Activated T-helper 2 cell treated with anti-CD3 and anti-CD28 coated beads, Interferon-gamma antibody, Interleukin-2, Interleukin-4, amounts not matched to agents 10 μg/mL and 5 μg/mL and 100 μg/mL, durations not matched to agents 14 hours and 24 hours and 36 hours (primary cell): ENCODE results near the gene CTCFL. TPM values are rescaled to one million over a fixed set of nuclear protein-coding genes. Genes with fewer than 3 reads are reported as not detected.
"Not testable (repeated sequence)": the region's sequence is repeated elsewhere in the genome, so short reads cannot be mapped to it uniquely, and the experiment has no call there.

Source experiments
- DNase-seq: peaks from one replicate; pipeline ENCODE4 v3.0.0; 2021; ENCODE audit warnings: low spot score
- H3K27ac Mint-ChIP-seq: one replicate; pipeline ENCODE4 v1.8.0; 2021; ENCODE audit warnings: mixed read lengths
- H3K27me3 Mint-ChIP-seq: one replicate; pipeline ENCODE4 v1.8.0; 2021; ENCODE audit warnings: low read depth, mixed read lengths
- H3K36me3 Mint-ChIP-seq: one replicate; pipeline ENCODE4 v1.8.0; 2021; ENCODE audit warnings: low read depth, mixed read lengths
- H3K4me1 Mint-ChIP-seq: one replicate; pipeline ENCODE4 v1.8.0; 2021; ENCODE audit warnings: low read depth, mixed read lengths
- H3K4me3 Mint-ChIP-seq: one replicate; pipeline ENCODE4 v1.8.0; 2021; ENCODE audit warnings: low read depth, mild to moderate bottlenecking, moderate library complexity, mixed read lengths
- H3K9me3 Mint-ChIP-seq: one replicate; pipeline ENCODE4 v1.8.0; 2021; ENCODE audit warnings: mixed read lengths
- intact Hi-C: fragments of 100-400 bp; cut with micrococcal nuclease; formaldehyde crosslinking; loops from one replicate; pipeline ENCODE4 v1.15.1; 2023
- total RNA-seq: library from RNA; stranded (reverse); gene quantifications from 2 replicates; pipeline ENCODE4 v1.2.3, GENCODE V29; 2022

CTCFL gene
- total RNA-seq, 1 donor from 2014 or later: not detected

DNA sequence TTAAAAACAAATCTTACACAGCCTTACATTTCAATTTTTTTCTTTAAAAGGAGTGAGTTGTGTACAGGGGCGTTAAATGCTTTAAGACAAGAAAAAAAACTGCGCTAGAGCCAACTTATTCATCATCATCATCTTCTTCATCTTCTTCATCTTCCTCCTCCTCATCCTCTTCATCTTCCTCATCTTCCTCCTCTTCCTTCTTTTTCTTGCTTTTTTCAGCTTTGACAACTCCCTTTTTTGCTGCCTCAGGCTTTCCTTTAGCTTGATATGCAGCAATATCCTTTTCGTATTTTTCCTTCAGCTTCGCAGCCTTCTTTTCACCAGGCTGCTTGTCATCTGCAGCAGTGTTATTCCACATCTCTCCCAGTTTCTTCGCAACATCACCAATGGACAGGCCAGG, 36.7 kb downstream of the CTCFL start:
- intact Hi-C loops, DNase-seq, H3K36me3 Mint-ChIP-seq, H3K9me3 Mint-ChIP-seq, H3K27ac Mint-ChIP-seq, H3K4me1 Mint-ChIP-seq, H3K4me3 Mint-ChIP-seq: not testable (repeated sequence)
- H3K27me3 Mint-ChIP-seq: peaks cover 37% of the 10 kb centered on the region

DNA sequence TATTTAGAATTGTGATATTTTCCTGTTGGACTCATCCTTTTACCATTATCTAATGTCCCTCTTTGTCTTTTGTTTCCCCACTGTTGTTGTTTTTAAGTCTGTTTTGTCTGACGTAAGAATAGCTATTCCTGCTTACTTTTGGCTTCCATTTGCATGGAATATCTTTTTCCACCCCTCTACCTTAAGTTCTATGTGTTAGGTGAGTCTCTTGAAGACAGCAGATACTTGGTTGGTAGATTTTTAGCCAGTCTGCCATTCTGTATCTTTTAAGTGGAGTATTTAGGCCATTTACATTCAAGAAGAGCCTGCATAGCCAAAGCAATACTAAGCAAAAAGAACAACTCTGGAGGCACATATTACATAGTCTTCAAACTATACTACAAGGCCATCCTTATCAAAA, 39.2 kb downstream of the CTCFL start:
- no peak for DNase-seq
- H3K4me3 Mint-ChIP-seq: no peak overlapping the region
- no peaks in the 10 kb centered on the region for H3K36me3 Mint-ChIP-seq
- peaks cover 29% of the 10 kb centered on the region for H3K27me3 Mint-ChIP-seq
- H3K27ac Mint-ChIP-seq: no peak overlapping the region
- peaks cover 6% of the 10 kb centered on the region for H3K4me1 Mint-ChIP-seq
- intact Hi-C loops: no loop called here
- no peaks in the 10 kb centered on the region for H3K9me3 Mint-ChIP-seq

DNA sequence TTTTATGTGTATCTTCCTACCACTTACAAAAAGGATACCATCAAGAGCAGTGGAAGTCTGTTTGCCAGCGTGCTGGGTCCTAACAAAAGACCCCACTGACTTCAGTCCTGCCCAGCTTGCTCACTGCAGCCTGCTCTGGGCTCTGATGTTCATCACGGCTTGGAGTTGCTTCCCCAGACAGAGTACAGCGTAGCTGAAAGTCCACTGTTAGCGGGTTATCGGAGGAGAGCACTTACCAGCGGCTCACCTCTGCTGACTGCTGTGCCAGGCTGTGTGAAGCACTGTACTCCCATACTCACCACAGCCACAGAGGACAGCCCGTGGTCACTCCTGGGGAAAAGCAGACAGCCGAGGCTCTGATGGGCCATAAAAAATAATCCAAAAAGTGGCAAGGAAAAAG, 40.2 kb downstream of the CTCFL start:
- Mint-ChIP-seq H3K4me3 (no peak overlapping the region), H3K9me3 (no peaks in the 10 kb centered on the region), H3K4me1 (peaks cover 6% of the 10 kb centered on the region), H3K36me3 (no peaks in the 10 kb centered on the region), H3K27ac (no peak overlapping the region), H3K27me3 (peaks cover 29% of the 10 kb centered on the region)
- intact Hi-C loops: no loop called here
- no peak for DNase-seq

DNA sequence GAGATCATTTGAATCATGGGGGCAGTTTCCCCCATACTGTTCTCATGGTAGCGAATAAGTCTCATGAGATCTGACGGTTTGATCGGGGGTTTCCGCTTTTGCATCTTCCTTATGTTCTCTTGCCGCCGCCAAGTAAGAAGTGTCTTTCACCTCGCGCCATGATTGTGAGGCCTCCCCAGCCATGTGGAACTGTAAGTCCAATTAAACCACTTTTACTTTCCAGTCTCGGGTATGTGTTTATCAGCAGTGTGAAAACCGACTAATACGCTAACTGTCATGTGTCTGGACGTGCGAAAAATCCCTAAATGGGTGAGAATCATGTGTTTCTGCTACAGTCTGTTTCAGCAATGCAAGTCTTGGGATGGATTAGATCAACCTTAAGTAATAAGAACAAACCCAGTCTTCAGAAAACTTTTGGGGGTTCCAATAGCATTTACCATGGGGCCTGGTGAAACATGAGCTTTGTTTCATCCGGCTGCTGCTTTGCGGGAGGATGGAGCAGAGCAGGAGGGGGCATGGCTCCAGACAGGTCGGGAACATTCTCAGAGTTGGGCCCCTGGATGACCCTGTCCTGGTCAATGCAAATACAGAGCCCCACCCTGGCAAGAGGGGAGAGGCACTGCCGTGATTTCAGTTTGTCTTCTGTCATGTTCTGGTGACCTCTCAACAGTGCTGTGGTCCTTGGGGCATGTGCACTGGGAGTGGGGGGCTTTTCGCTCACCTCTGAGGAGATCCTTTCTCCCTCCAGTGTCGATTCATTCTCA, 41.5 kb downstream of the CTCFL start:
- Mint-ChIP-seq H3K36me3 (no peaks in the 10 kb centered on the region), H3K4me1 (peaks cover 6% of the 10 kb centered on the region), H3K4me3 (no peak overlapping the region), H3K9me3 (no peaks in the 10 kb centered on the region), H3K27me3 (peaks cover 25% of the 10 kb centered on the region), H3K27ac (no peak overlapping the region)
- DNase-seq: no peak
- intact Hi-C loops: no loop called here

DNA sequence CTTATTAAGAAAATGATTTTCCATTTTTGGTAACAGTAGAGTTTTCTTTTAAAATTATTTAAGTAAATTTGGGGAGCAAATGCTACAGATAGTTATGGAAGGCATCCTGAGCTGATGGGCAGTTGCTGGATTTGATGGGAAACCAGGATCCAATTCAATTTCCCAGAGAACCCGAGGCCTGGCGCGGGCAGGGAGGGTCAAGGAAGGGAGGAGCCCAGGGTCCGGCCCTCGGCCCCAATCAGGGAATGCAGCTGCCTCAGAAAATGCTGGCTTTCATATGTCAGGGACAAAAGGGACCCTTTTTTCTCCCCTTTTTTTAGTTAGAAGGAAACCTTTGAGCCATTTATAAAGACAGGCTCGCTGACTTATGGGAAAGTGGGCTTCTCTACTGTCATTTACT, 42.1 kb downstream of the CTCFL start:
- Mint-ChIP-seq H3K9me3 (no peaks in the 10 kb centered on the region), H3K27ac (no peak overlapping the region), H3K36me3 (no peaks in the 10 kb centered on the region), H3K4me3 (no peak overlapping the region), H3K27me3 (peaks cover 27% of the 10 kb centered on the region), H3K4me1 (peaks cover 6% of the 10 kb centered on the region)
- intact Hi-C loops: no loop called here
- DNase-seq: no peak

DNA sequence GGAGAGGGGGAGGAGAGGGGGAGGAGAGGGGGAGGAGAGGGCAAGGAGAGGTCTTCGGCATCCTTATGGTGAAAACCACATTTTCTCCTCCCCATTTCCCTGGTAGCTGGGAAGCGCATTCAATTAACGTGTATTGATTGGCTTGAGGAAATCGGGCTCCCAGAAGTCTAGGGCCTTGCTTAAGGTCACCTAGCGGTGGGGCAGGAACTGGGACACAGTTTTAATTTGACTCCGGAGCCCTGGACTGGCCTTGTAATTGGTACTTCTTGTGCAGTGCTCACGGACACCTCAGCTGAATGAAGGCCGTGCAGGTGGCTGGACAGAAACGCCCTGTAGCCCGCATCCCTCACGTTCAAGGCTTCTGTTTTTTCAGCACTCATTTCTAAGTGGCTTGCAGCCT, 42.8 kb downstream of the CTCFL start:
- intact Hi-C loops: no loop called here

DNA sequence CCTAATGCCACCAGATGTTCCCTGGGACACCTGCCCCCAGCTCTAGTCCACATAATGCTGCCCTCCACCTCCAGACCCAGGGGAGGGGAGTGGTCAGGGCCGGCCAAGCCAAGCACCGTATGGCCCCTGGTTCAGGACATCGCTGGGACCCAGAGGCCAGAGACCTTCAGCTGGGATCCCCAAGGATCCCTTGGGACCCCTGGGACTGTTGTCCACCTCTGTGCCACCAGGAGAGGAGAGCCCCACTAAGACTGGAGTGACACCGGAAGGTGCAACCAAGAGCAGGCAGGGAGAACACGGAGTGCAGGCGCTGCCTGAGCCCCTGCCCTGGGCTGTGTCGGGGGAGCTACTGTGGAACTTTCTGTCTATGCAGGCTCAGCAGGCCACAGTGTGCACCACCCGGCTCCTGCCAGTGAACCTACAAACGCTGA, 43.6 kb downstream of the CTCFL start:
- intact Hi-C loops: no loop called here
- Mint-ChIP-seq H3K27me3 (peaks cover 21% of the 10 kb centered on the region), H3K4me3 (no peak overlapping the region), H3K27ac (no peak overlapping the region), H3K9me3 (no peaks in the 10 kb centered on the region), H3K4me1 (peaks cover 6% of the 10 kb centered on the region), H3K36me3 (no peaks in the 10 kb centered on the region)
- no peak for DNase-seq

More for the DNA sequence above, 42.8 kb downstream of the CTCFL start:
- H3K4me1 Mint-ChIP-seq: peaks cover 6% of the 10 kb centered on the region
- no peak for DNase-seq
- no peak overlapping the region for H3K4me3 Mint-ChIP-seq
- no peak overlapping the region for H3K27ac Mint-ChIP-seq
- H3K27me3 Mint-ChIP-seq: peaks cover 27% of the 10 kb centered on the region
- no peaks in the 10 kb centered on the region for H3K36me3 Mint-ChIP-seq
- H3K9me3 Mint-ChIP-seq: no peaks in the 10 kb centered on the region

DNA sequence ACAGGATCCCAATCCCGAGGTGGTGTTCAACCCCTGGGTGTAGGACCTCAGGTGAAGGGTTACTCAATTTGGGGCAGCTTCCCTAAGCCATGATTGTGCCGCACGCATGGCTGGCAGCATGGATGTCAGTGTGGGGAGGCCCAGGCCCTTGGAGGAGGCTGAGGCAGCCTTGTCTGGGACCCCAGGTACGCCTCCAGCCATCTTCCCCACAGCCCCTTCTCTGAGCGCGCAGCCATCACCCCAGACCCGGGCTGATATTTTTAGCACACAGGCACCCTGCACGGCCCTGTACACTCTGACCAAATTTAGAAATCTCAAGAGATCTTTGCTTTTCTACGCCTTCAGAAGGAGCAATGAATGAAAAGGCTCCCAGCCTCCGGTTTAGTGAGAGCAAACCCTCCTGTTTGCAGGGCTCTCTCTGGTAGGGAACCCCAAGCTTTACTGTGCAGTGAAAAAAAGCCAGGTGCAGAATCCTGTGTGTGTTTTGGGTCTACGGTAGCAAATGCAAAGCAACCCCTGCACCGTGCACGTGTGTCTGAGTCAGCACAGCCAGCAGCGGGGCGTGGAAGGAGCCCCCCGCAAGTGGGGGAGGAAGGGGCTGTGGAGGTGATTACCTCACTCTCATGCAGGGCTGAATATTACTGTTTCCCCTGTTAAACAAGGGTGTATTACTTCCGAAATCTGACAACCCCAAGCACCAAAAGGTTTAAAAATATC, 44.3 kb downstream of the CTCFL start:
- Mint-ChIP-seq H3K27ac (no peak overlapping the region), H3K9me3 (no peaks in the 10 kb centered on the region), H3K27me3 (peaks cover 19% of the 10 kb centered on the region), H3K36me3 (no peaks in the 10 kb centered on the region), H3K4me1 (peaks cover 6% of the 10 kb centered on the region), H3K4me3 (no peak overlapping the region)
- no peak for DNase-seq
- intact Hi-C loops: no loop called here

DNA sequence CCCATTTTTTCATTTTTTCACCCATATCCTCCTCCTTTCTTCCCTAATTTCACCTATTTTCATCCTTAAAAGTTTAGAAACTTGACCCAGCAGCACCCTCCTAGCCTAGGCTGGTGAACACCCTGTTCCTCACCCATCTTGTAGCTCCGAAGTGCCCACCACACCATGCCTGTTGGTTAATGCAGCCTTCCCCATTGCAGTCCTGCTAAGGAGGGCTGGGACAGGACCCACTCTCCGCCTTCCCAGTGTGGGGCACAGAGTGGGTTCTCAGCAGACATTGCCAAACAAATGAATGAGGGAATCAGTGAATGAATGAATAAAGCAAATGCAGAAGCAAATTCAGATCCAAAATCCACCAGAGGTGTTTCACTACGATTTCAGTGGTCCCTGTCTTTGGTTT, 45.7 kb downstream of the CTCFL start:
- Mint-ChIP-seq H3K4me1 (peaks cover 6% of the 10 kb centered on the region), H3K36me3 (no peaks in the 10 kb centered on the region), H3K4me3 (no peak overlapping the region), H3K27me3 (peaks cover 16% of the 10 kb centered on the region), H3K27ac (no peak overlapping the region), H3K9me3 (no peaks in the 10 kb centered on the region)
- no peak for DNase-seq
- intact Hi-C loops: no loop called here

DNA sequence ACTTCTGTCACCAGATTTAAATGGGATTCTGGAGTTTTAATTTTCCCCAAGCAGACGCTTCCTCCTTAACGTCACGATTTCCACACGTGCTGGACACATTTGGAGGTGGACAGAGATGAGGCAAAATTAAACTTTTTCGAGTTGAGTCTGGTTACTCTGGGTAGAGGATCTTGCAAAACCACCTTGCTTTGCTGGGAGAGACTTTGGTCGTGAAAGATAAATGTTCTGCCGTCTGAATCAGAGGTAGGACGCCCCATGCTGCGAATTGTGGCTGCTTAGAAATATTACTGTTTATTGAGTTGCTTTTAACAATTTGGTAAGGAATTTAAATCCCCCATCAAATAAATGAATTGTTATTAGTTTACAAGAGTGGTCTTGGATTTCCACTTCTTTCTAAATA, 46.8 kb downstream of the CTCFL start:
- Mint-ChIP-seq H3K36me3 (no peaks in the 10 kb centered on the region), H3K4me3 (no peak overlapping the region), H3K27me3 (peaks cover 13% of the 10 kb centered on the region), H3K4me1 (peaks cover 11% of the 10 kb centered on the region), H3K27ac (no peak overlapping the region), H3K9me3 (no peaks in the 10 kb centered on the region)
- intact Hi-C loops: no loop called here
- no peak for DNase-seq

DNA sequence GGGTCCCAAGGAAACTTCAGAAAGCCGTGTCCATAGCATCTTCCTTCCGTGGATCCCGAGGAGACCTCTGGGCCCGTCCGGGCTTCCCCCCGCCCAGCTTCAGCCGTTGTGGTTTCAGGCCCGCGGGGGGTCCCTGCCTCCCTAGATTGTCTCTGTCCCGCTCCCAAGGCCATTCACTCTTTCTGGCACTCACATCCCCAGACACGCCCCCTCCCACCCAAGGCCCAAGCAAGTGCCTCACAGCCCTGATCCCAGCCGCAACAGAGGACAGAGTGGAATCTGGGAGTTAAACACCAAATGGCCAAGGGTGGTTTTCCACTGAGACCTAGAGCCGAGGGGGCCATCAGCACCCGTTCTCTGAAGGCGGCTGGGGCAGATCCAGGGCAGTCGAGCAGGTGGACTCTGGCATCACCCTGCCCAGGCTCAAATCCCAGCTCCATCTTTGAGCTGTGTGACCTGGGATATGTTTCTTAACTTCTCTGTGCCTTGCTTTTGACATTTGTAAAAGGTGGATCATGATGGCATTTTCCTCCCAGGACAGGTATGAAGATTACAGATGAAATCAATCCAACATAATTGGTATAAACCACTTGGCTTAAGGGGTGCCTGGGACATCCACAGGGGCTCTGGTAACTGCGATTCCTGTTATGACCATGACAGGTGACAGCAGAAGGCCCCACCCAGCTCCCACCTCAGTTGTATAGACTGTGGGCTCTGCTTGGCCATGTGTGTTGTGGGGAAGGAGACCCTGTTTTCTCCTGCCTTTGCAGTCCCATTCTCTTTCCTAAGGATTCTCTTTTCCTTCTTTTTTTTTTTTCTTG, 48.1 kb downstream of the CTCFL start:
- H3K4me3 Mint-ChIP-seq: no peak overlapping the region
- peaks cover 14% of the 10 kb centered on the region for H3K27me3 Mint-ChIP-seq
- H3K4me1 Mint-ChIP-seq: peaks cover 12% of the 10 kb centered on the region
- H3K27ac Mint-ChIP-seq: no peak overlapping the region
- H3K9me3 Mint-ChIP-seq: no peaks in the 10 kb centered on the region
- DNase-seq: no peak
- no peaks in the 10 kb centered on the region for H3K36me3 Mint-ChIP-seq
- intact Hi-C loops: no loop called here

DNA sequence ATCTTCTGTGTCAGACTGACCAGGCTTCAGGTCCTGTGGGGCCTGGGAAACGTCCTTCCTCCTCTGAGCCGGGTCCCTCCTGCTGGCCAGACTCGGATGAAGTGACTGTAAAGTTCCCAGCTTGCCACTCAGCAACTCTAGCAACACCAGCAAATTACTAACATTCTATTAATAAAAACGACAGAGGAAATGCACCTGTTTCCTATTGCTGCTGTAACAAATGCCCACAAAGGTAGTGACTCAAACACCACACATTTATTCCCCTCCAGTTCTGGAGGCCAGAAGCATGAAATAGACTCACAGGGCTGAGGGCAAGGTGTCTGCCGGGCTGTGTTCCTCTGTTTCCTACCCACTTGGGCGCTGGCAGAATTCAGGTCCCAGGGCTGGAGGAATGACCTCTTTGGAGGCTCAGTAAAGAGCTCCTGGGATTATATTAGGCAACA, 48.8 kb downstream of the CTCFL start:
- H3K4me3 Mint-ChIP-seq: no peak overlapping the region
- H3K27me3 Mint-ChIP-seq: peaks cover 12% of the 10 kb centered on the region
- intact Hi-C loops: no loop called here
- DNase-seq: no peak
- H3K9me3 Mint-ChIP-seq: no peaks in the 10 kb centered on the region
- peaks cover 7% of the 10 kb centered on the region for H3K4me1 Mint-ChIP-seq
- H3K36me3 Mint-ChIP-seq: no peaks in the 10 kb centered on the region
- no peak overlapping the region for H3K27ac Mint-ChIP-seq
